ENCODE data around the gene ZMIZ1. TPM values are rescaled to one million over a fixed set of nuclear protein-coding genes. Genes with fewer than 3 reads are reported as not detected.
"Not testable (repeated sequence)": the region's sequence is repeated elsewhere in the genome, so short reads cannot be mapped to it uniquely, and the experiment has no call there.

The ZMIZ1 gene
- total RNA-seq, 2 donors from 2014 or later, result 30.0 to 34.0 TPM

GRCh38 chr10:79326361-79327089, 257.8 kb downstream of the ZMIZ1 start:
- no peaks in the 10 kb centered on the region for H3K9me3 ChIP-seq (ENCODE audit: control insufficient read depth, low read length, poor library complexity, severe bottlenecking)
- no peak overlapping the region for H3K4me3 Mint-ChIP-seq
- H3K27me3 Mint-ChIP-seq, result no peaks in the 10 kb centered on the region
- DNase-seq (no peak), ATAC-seq (no peak)
- no peaks in the 10 kb centered on the region for H3K36me3 Mint-ChIP-seq (ENCODE audit: low read depth)
- peaks cover 42% of the 10 kb centered on the region for H3K4me1 Mint-ChIP-seq
- no peak overlapping the region for H3K27ac Mint-ChIP-seq

GRCh38 chr10:79327090-79327457, 258.3 kb downstream of the ZMIZ1 start:
- DNase-seq (no peak), ATAC-seq (no peak)
- Mint-ChIP-seq H3K4me1 (peaks cover 42% of the 10 kb centered on the region), H3K36me3 (ENCODE audit: low read depth) (no peaks in the 10 kb centered on the region), H3K4me3 (no peak overlapping the region), H3K27ac (no peak overlapping the region), H3K27me3 (no peaks in the 10 kb centered on the region)
- no peaks in the 10 kb centered on the region for H3K9me3 ChIP-seq (ENCODE audit: control insufficient read depth, low read length, poor library complexity, severe bottlenecking)

DNA sequence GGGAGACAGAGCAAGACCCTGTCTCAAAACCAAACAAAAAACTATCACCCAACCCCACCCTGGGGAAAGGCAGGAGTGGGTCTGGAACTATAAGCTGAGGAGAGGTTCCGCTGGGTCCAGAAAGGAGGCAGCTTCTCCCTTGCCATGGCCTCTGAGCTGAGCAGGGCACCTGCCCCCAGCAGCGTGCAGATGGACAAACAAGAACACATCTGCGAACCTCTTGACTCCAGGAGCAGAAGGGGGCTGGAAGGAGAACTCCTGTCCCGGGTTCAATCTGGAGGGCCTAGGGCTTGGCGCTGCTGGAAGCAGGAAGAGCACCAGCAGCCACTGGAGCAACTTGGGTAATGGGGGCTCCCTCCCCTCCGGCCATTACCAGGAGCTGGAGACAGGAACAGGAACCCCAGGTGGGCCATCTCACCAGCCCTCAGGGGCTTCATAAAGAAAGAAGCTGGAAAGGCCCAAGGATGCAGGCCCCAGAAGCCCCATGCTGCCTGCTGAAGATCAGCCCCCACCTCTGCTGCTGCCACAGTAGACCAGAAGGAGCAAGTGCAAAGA, 259.5 kb downstream of the ZMIZ1 start:
- Mint-ChIP-seq H3K4me1 (peaks cover 35% of the 10 kb centered on the region), H3K27me3 (no peaks in the 10 kb centered on the region), H3K36me3 (ENCODE audit: low read depth) (no peaks in the 10 kb centered on the region), H3K4me3 (no peak overlapping the region), H3K27ac (no peak overlapping the region)
- no peaks in the 10 kb centered on the region for H3K9me3 ChIP-seq (ENCODE audit: control insufficient read depth, low read length, poor library complexity, severe bottlenecking)
- ATAC-seq (no peak), DNase-seq (no peak)

GRCh38 chr10:79328737-79329504, 260.2 kb downstream of the ZMIZ1 start:
- Mint-ChIP-seq H3K27ac (peak overlapping the region; percentile 95), H3K4me3 (no peak overlapping the region), H3K27me3 (no peaks in the 10 kb centered on the region), H3K4me1 (peaks cover 31% of the 10 kb centered on the region), H3K36me3 (ENCODE audit: low read depth) (peaks cover 2% of the 10 kb centered on the region)
- ATAC-seq (no peak), DNase-seq (no peak)
- no peaks in the 10 kb centered on the region for H3K9me3 ChIP-seq (ENCODE audit: control insufficient read depth, low read length, poor library complexity, severe bottlenecking)

DNA sequence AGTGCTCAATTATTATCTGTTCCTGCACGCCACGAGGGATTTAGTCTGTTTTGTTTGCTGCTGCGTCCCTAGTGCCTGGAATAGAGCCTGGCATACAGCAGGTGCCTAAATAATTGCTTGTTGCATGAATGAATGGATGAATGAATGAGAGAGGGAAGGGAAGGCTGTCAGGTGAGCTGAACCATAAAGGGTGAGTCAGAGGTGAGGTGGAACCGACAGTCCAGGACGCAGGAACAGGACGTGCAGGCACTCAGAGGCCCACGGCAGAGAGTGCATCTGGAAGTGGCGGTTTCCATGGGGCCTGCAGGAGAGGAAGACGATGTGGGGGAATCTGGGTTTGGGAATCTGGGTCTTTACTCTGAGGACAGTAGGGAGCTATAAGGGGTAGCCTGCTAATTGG, 260.8 kb downstream of the ZMIZ1 start:
- Mint-ChIP-seq H3K4me1 (peaks cover 31% of the 10 kb centered on the region), H3K27ac (peak overlapping the region; percentile 95), H3K4me3 (peak overlapping the region; percentile 57), H3K27me3 (no peaks in the 10 kb centered on the region), H3K36me3 (ENCODE audit: low read depth) (peaks cover 4% of the 10 kb centered on the region)
- ATAC-seq (no peak), DNase-seq (no peak)
- no peaks in the 10 kb centered on the region for H3K9me3 ChIP-seq (ENCODE audit: control insufficient read depth, low read length, poor library complexity, severe bottlenecking)

- Mint-ChIP-seq H3K4me3 (no peak overlapping the region), H3K27ac (peak overlapping the region; percentile 95), H3K27me3 (no peaks in the 10 kb centered on the region), H3K36me3 (ENCODE audit: low read depth) (peaks cover 4% of the 10 kb centered on the region), H3K4me1 (peaks cover 29% of the 10 kb centered on the region)
- H3K9me3 ChIP-seq (ENCODE audit: control insufficient read depth, low read length, poor library complexity, severe bottlenecking), result no peaks in the 10 kb centered on the region
- ATAC-seq (no peak), DNase-seq (no peak)
Measured at GRCh38 chr10:79331226-79331625, 262.5 kb downstream of the ZMIZ1 start.

GRCh38 chr10:79331709-79332108, 262.9 kb downstream of the ZMIZ1 start:
- peak overlapping the region; percentile 6 for H3K4me3 Mint-ChIP-seq
- H3K36me3 Mint-ChIP-seq (ENCODE audit: low read depth), result peaks cover 4% of the 10 kb centered on the region
- ATAC-seq (peak; percentile 97), DNase-seq (peak; percentile 50 to 65 (median 61))
- H3K9me3 ChIP-seq (ENCODE audit: control insufficient read depth, low read length, poor library complexity, severe bottlenecking), result no peaks in the 10 kb centered on the region
- peak overlapping the region; percentile 95 for H3K27ac Mint-ChIP-seq
- no peaks in the 10 kb centered on the region for H3K27me3 Mint-ChIP-seq
- peaks cover 32% of the 10 kb centered on the region for H3K4me1 Mint-ChIP-seq

DNA sequence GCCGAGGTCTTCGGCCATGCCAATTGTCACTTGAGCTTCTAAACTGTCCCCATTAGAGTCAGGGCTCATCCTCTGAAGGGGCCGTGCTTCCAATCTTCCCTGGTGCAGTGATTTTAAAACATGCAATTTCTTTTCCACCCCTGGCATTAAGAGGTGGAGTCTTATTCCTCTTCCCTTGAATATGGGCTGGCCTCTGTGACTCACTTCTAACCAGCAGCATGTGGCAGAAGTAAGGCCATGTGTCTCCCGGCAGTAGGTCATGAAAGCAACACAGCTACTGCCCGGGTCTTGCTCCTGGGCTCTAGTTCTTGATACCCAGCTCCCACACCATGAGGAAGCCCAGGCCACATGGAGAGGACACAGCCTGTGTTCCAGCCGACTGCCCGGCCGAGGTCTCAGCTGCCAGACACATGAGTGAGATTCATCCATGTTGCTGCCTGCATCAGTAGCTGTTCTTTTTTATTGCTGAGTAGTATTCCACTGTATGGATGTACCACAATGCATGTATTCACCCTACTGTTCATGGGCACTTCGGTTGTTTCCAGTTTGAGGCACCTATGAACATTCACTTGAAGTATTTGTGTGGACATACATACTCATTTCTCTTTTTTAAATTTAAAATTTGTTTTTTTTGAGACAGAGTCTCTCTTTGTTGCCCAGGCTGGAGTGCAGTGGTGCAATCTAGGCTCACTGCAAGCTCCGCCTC, 264.0 kb downstream of the ZMIZ1 start:
- ATAC-seq; H3K27me3 Mint-ChIP-seq; H3K36me3 Mint-ChIP-seq (ENCODE audit: low read depth); H3K9me3 ChIP-seq (ENCODE audit: control insufficient read depth, low read length, poor library complexity, severe bottlenecking); H3K4me3 Mint-ChIP-seq; DNase-seq: not testable (repeated sequence)
- Mint-ChIP-seq H3K4me1 (peaks cover 32% of the 10 kb centered on the region), H3K27ac (peak overlapping the region; percentile 95)

DNA sequence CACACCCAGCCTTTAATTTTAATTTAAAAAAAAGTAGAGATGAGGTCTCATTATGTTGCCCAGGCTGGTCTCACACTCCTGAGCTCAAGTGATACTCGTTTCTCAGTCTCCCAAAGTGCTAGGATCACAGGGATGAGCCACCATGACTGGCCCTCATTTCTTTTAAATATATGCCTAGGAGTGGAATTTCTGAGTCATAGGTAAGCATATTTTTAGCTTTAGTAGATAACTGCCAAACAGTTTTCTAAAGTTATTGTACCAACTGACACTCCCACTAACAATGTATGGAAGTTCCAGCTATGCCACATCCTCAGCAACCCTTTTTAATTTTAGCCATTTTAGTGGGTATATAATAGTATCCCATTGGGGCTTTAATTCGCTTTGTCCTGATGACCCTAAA, 264.7 kb downstream of the ZMIZ1 start:
- H3K9me3 ChIP-seq (ENCODE audit: control insufficient read depth, low read length, poor library complexity, severe bottlenecking), result no peaks in the 10 kb centered on the region
- Mint-ChIP-seq H3K4me1 (peaks cover 31% of the 10 kb centered on the region), H3K27ac (peak overlapping the region; percentile 95), H3K4me3 (no peak overlapping the region), H3K36me3 (ENCODE audit: low read depth) (peaks cover 4% of the 10 kb centered on the region), H3K27me3 (no peaks in the 10 kb centered on the region)
- DNase-seq, result no peak
- no peak for ATAC-seq

GRCh38 chr10:79334573-79334972, 265.8 kb downstream of the ZMIZ1 start:
- peak overlapping the region; percentile 95 for H3K27ac Mint-ChIP-seq
- no peak overlapping the region for H3K4me3 Mint-ChIP-seq
- H3K27me3 Mint-ChIP-seq, result no peaks in the 10 kb centered on the region
- H3K9me3 ChIP-seq (ENCODE audit: control insufficient read depth, low read length, poor library complexity, severe bottlenecking), result no peaks in the 10 kb centered on the region
- H3K36me3 Mint-ChIP-seq (ENCODE audit: low read depth), result peaks cover 4% of the 10 kb centered on the region
- ATAC-seq, result no peak
- peaks cover 25% of the 10 kb centered on the region for H3K4me1 Mint-ChIP-seq
- no peak for DNase-seq

- Mint-ChIP-seq H3K27ac (peak overlapping the region; percentile 95), H3K36me3 (ENCODE audit: low read depth) (peaks cover 4% of the 10 kb centered on the region), H3K4me3 (no peak overlapping the region), H3K4me1 (peaks cover 25% of the 10 kb centered on the region), H3K27me3 (no peaks in the 10 kb centered on the region)
- no peak for DNase-seq
- no peak for ATAC-seq
- H3K9me3 ChIP-seq (ENCODE audit: control insufficient read depth, low read length, poor library complexity, severe bottlenecking), result no peaks in the 10 kb centered on the region
Measured at GRCh38 chr10:79335094-79335469, 266.3 kb downstream of the ZMIZ1 start.

DNA sequence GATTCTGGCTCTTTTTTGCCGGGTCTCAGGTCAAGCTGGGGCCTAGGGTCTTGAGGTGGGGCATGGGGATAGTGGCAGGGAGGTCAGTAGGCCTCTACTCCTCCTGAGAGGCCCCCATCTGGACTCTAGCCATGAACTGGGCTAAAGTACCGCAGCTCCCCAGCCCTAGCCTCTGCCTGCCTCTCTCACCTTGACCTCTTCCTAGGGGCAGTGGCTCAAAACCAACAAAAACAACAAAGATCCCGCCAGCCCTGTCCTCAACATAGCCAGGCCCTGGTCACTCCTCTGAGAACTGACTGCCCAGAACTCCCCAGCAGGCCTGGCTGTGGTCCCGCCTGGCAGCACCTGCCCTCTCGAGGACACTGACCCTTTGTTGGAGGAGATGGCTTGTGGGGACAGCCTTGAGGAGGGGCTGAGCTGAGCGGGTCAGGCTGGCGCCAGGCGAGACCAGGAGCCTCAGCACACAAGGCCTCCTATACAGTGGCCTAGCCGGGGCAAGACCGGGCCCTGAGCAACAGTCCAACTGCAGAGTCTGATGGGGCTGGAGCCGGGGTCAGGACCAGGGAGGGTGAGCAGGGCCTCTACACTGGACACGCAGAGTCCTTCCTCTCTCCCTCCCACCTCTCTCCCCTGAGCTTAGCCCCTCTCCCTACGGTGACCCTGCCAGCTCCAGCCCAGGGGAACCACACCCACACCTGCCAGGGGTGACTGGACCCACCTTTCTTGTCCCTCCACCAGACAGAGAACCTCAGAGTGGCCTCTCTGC, 266.9 kb downstream of the ZMIZ1 start:
- no peak for ATAC-seq
- no peaks in the 10 kb centered on the region for H3K9me3 ChIP-seq (ENCODE audit: control insufficient read depth, low read length, poor library complexity, severe bottlenecking)
- H3K27ac Mint-ChIP-seq, result peak overlapping the region; percentile 95

More for the DNA sequence above, 266.9 kb downstream of the ZMIZ1 start:
- no peak for DNase-seq
- Mint-ChIP-seq H3K4me3 (no peak overlapping the region), H3K36me3 (ENCODE audit: low read depth) (peaks cover 4% of the 10 kb centered on the region), H3K4me1 (peaks cover 23% of the 10 kb centered on the region), H3K27me3 (no peaks in the 10 kb centered on the region)

Measured in T-helper 17 cell (primary cell).